BJ (cell line): ENCODE results near the gene NLK. TPM values are rescaled to one million over a fixed set of nuclear protein-coding genes. Genes with fewer than 3 reads are reported as not detected.

Source experiments
- CTCF ChIA-PET: fragments of 350-600 bp; formaldehyde crosslinking; extraction: SDS; loops from one replicate; lab custom pipeline; 2021; ENCODE audit warnings: antibody characterized with exemption, inconsistent platforms; lab: Yijun Ruan, JAX
- POLR2A ChIA-PET: fragments of 300-600 bp; sonication (Branson Sonifier 250); formaldehyde crosslinking; extraction: SDS; loops from one replicate; lab custom pipeline; 2021; ENCODE audit warnings: antibody characterized with exemption; lab: Charles Lee
- DNase-seq: peaks from one replicate; pipeline ENCODE4 v3.0.0-alpha.2; 2011; ENCODE audit warnings: low read depth
- H3K27me3 ChIP-seq: 2 replicates; pipeline ENCODE4 v1.6.0; 2011; ENCODE audit warnings: low read length; ENCODE audit not compliant: control insufficient read depth, insufficient read depth
- H3K36me3 ChIP-seq: 2 replicates; pipeline ENCODE4 v1.5.1; 2011; ENCODE audit warnings: low read length; ENCODE audit not compliant: control insufficient read depth, insufficient read depth
- H3K4me3 ChIP-seq: 2 replicates; pipeline ENCODE4 v1.5.1; 2011; ENCODE audit warnings: low read depth, mild to moderate bottlenecking, control low read depth, low read length
- CTCF ChIP-seq: IDR thresholded peaks from 2 replicates; pipeline ENCODE4 v1.5.1; 2011; ENCODE audit warnings: low read depth, mild to moderate bottlenecking, control low read depth, inconsistent platforms, low read length, moderate library complexity; ENCODE audit not compliant: insufficient read depth
- polyA plus RNA-seq: library from polyadenylated mRNA; depleted of rRNA; stranded (reverse); fragments of >200 nt; gene quantifications from 2 replicates; pipeline ENCODE4 v1.2.3, GENCODE V29; 2011

Gene NLK
- polyA plus RNA-seq, 1 experiment = 16.5 TPM

GRCh38 chr17:28056276-28056620 lies 13.8 kb downstream of the NLK start:
- ChIA-PET POLR2A (interaction anchor here (1.1 kb wide), 1 partner anchor 15 kb away, joined by 12 read pairs; no protein-coding TSS in a partner anchor), CTCF (no interaction called here)
- H3K27me3 ChIP-seq = no peaks in the 10 kb centered on the region
- no peak overlapping the region for H3K4me3 ChIP-seq
- no peak for TF ChIP-seq CTCF
- no peak for DNase-seq
- H3K36me3 ChIP-seq = no peaks in the 10 kb centered on the region

- no peaks in the 10 kb centered on the region for H3K27me3 ChIP-seq
- ChIA-PET POLR2A (no interaction called here), CTCF (interaction anchor here (1.2 to 1.4 kb wide), 2 partner anchors 17 to 53 kb away, joined by 3 to 4 read pairs; no protein-coding TSS in a partner anchor)
- DNase-seq = no peak
- H3K4me3 ChIP-seq = no peak overlapping the region
- H3K36me3 ChIP-seq = no peaks in the 10 kb centered on the region
- TF ChIP-seq CTCF = no peak
Measured at GRCh38 chr17:28057731-28058246, 15.3 kb downstream of the NLK start.

GRCh38 chr17:28059675-28060074 lies 17.2 kb downstream of the NLK start:
- ChIA-PET POLR2A (no interaction called here), CTCF (interaction anchor here (0.9 kb wide), 1 partner anchor 18 kb away, joined by 3 read pairs; no protein-coding TSS in a partner anchor)
- H3K4me3 ChIP-seq = no peak overlapping the region
- no peaks in the 10 kb centered on the region for H3K36me3 ChIP-seq
- H3K27me3 ChIP-seq = no peaks in the 10 kb centered on the region
- no peak for TF ChIP-seq CTCF
- DNase-seq = no peak

GRCh38 chr17:28065706-28066105 lies 23.2 kb downstream of the NLK start:
- ChIA-PET CTCF (no interaction called here), POLR2A (no interaction called here)
- TF ChIP-seq CTCF = no peak
- no peak overlapping the region for H3K4me3 ChIP-seq
- no peaks in the 10 kb centered on the region for H3K36me3 ChIP-seq
- H3K27me3 ChIP-seq = no peaks in the 10 kb centered on the region
- no peak for DNase-seq

- Histone ChIP-seq H3K4me3 (no peak overlapping the region), H3K27me3 (no peaks in the 10 kb centered on the region), H3K36me3 (no peaks in the 10 kb centered on the region)
- CTCF ChIA-PET = no interaction called here
- no peak for TF ChIP-seq CTCF
- DNase-seq = no peak
- POLR2A ChIA-PET = no interaction called here
Measured at GRCh38 chr17:28069061-28069460, 26.6 kb downstream of the NLK start.
